Heart right ventricle (tissue), 16 donors: ENCODE measurements around the gene PPP1R3F. TPM values are rescaled to one million over a fixed set of nuclear protein-coding genes. Genes with fewer than 3 reads are reported as not detected.
A peak's percentile ranks its signal among the peaks of the same experiment; 100 is the strongest.
"Not testable (repeated sequence)": the region's sequence is repeated elsewhere in the genome, so short reads cannot be mapped to it uniquely, and the experiment has no call there.

Source experiments
- ATAC-seq, 8 donors: fragments of 200-7000 bp; cut with Tn5 transposase; one replicate each; pipeline ENCODE4 v1.9.1; 2020; ENCODE audit warnings: mild to moderate bottlenecking in 8 of 8, moderate library complexity in 8 of 8, moderate number of reproducible peaks in 1 of 8
- DNase-seq, 2 donors: peaks; one replicate each; pipeline ENCODE4 v3.0.0-alpha.2; 2020
- H3K27ac ChIP-seq, 10 donors: fragments of 200-600 bp; sonication (generic) in 2 of 10; one replicate each; pipeline versions ENCODE4 v1.5.0 to v1.8.0; 2020 to 2022; ENCODE audit warnings: mild to moderate bottlenecking in 3 of 10
- H3K27me3 ChIP-seq, 7 donors: fragments of 200-600 bp; one replicate each; pipeline ENCODE4 v1.8.0; 2021 to 2022; ENCODE audit warnings: mild to moderate bottlenecking in 2 of 7
- H3K36me3 ChIP-seq, 9 donors: fragments of 200-600 bp; sonication (generic) in 1 of 9; one replicate each; pipeline versions ENCODE4 v1.5.0 to v1.8.0; 2020 to 2022; ENCODE audit warnings: mild to moderate bottlenecking in 2 of 9
- H3K4me1 ChIP-seq, 9 donors: fragments of 200-600 bp; sonication (generic) in 1 of 9; one replicate each; pipeline versions ENCODE4 v1.5.0 to v1.8.0; 2020 to 2022; ENCODE audit warnings: mild to moderate bottlenecking in 4 of 9
- H3K4me3 ChIP-seq, 10 donors: fragments of 200-600 bp; sonication (generic) in 2 of 10; one replicate each; pipeline versions ENCODE4 v1.5.0 to v1.8.0; 2020 to 2022; ENCODE audit warnings: mild to moderate bottlenecking in 7 of 10, moderate library complexity in 2 of 10
- H3K9me3 ChIP-seq, 11 donors: fragments of 200-600 bp in 10 of 11; sonication (generic) in 2 of 11; one replicate each; pipeline versions ENCODE4 v1.5.0 to v1.8.0; 2013 to 2022; ENCODE audit warnings: mild to moderate bottlenecking in 2 of 11, control low read depth in 1 of 11, moderate library complexity in 1 of 11
- CTCF ChIP-seq, 9 donors: fragments of 200-600 bp; sonication (generic) in 2 of 9; IDR thresholded peaks; one replicate each; pipeline versions ENCODE4 v1.5.0 to v1.8.0; 2021 to 2022; ENCODE audit warnings: antibody characterized with exemption in 9 of 9, mild to moderate bottlenecking in 5 of 9, moderate library complexity in 1 of 9
- WGBS, 2 donors: extraction: QIAGEN DNeasy Blood & Tissue Kit; methylation state at CpG; one replicate each; pipeline ENCODE4 v1.1.7; 2013; ENCODE audit warnings: inconsistent platforms in 1 of 2; 5-methylcytosine and 5-hydroxymethylcytosine counted together
- intact Hi-C, 10 donors: fragments of 100-400 bp; cut with DNase I; formaldehyde crosslinking; loops; one replicate each; pipeline versions ENCODE4 v1.11.1 to v1.14.2; 2022
- polyA plus RNA-seq, 2 donors: library from polyadenylated mRNA; stranded (reverse); fragments of 200-250 nt; gene quantifications; one replicate each; pipeline ENCODE4 v1.2.3, GENCODE V29; 2013
- total RNA-seq, 10 donors: library from RNA; stranded (reverse); fragmentation: NEBNext Ultra II Directional in 3 of 10; extraction: Animal tissue kit (Norgen Biotek cat#: 25700) in 3 of 10; gene quantifications; one replicate each; pipeline versions ENCODE4 v1.2.1 to v1.2.4, GENCODE V29; 2021 to 2023
- donor health status: Arrhythmogenic right ventricular cardiomyopathy.
- donor health status: ischemic (EF 13 %, LVEDD 7.1; RV severe dilation, severe dysfunction).
- donor health status: healthy with polysubstance abuse.
- donor health status: DM: no; HTN: yes; CAD: no.
- donor health status: DM: no; HTN: no; CAD: no.
- donor health status: ischemic (EF 25% LVEDD 6.9; RV normal size, moderate dysfunction).
- donor health status: ischemic (EF 25% LVEDD 5.7; RV mildly dilated, moderate dysfunction).
- donor health status: healthy.
- donor health status: DM: yes; HTN: yes; CAD: no.
- donor health status: Ischemic cardiomyopathy.
- donor health status: ischemic (EF 35%, LVEDD 5.7; RV mildly dilated, moderate dysfunction).
- donor health status: nonischemic (EF 11% LVEDD 7.7; RV severe dilation, severe dysfunction).
- donor health status: DM: yes; HTN: yes; CAD: no.
- donor health status: PGD.
- donor health status: ischemic (EF 29% LVEDD 5.4; RV normal size, mild dysfunction).
- donor health status: nonischemic (EF 23%, LVEDD 6.1; RV moderate dilation, normal function).

The PPP1R3F gene
- total and polyA plus RNA-seq, 12 donors: 10.8 to 26.0 (median 19.8) TPM

GRCh38 chrX:49310371-49310770 lies 40.8 kb downstream of the PPP1R3F start:
- Histone ChIP-seq H3K36me3 (no peaks in the 10 kb centered on the region), H3K27me3 (no peaks in the 10 kb centered on the region), H3K27ac (no peak overlapping the region), H3K4me3 (peak overlapping the region in 1 of 10 donors; percentile 48), H3K9me3 (no peaks in the 10 kb centered on the region), H3K4me1 (peaks cover 0 to 21% (median 5%) of the 10 kb centered on the region in 9 donors)
- WGBS, 2 donors: 49 to 66% methylated on average over 18 of the region's 18 CpGs
- intact Hi-C loops: no loop called here
- TF ChIP-seq CTCF (IDR thresholded peaks at IDR 0.05): no peak
- ATAC-seq (no peak), DNase-seq (no peak)

GRCh38 chrX:49312176-49312575 lies 42.6 kb downstream of the PPP1R3F start:
- DNase-seq (no peak), ATAC-seq (no peak)
- H3K27me3 ChIP-seq: no peaks in the 10 kb centered on the region
- WGBS, 2 donors: 79 to 82% methylated on average over 2 of the region's 2 CpGs
- H3K4me1 ChIP-seq: peaks cover 0 to 21% (median 5%) of the 10 kb centered on the region in 9 donors
- no peak for TF ChIP-seq CTCF (IDR thresholded peaks at IDR 0.05)
- no peak overlapping the region for H3K4me3 ChIP-seq
- no peaks in the 10 kb centered on the region for H3K36me3 ChIP-seq
- no peak overlapping the region for H3K27ac ChIP-seq
- intact Hi-C loops: no loop called here
- H3K9me3 ChIP-seq: no peaks in the 10 kb centered on the region

GRCh38 chrX:49316085-49316484 lies 46.5 kb downstream of the PPP1R3F start:
- H3K4me1 ChIP-seq: no peaks in the 10 kb centered on the region
- no peaks in the 10 kb centered on the region for H3K27me3 ChIP-seq
- no peak for TF ChIP-seq CTCF (IDR thresholded peaks at IDR 0.05)
- H3K9me3 ChIP-seq: no peaks in the 10 kb centered on the region
- WGBS, 2 donors: 43 to 48% methylated on average over 4 of the region's 4 CpGs
- no peak overlapping the region for H3K27ac ChIP-seq
- intact Hi-C loops: no loop called here
- no peaks in the 10 kb centered on the region for H3K36me3 ChIP-seq
- ATAC-seq (no peak), DNase-seq (no peak)
- H3K4me3 ChIP-seq: no peak overlapping the region

GRCh38 chrX:49321737-49322136 lies 52.1 kb downstream of the PPP1R3F start, which contains the start of gene GAGE12J:
Gene GAGE12J (plus strand): TSS chrX:49322037. CDS start chrX:49323194, 1,157 bp downstream.
- DNase-seq, H3K4me3 ChIP-seq, intact Hi-C loops, ATAC-seq, H3K27ac ChIP-seq, H3K4me1 ChIP-seq, H3K27me3 ChIP-seq, H3K36me3 ChIP-seq, H3K9me3 ChIP-seq: not testable (repeated sequence)
- no CpG with 5 or more reads among the region's 16 CpGs for WGBS, 2 donors

GRCh38 chrX:49322266-49322665 lies 52.7 kb downstream of the PPP1R3F start:
- H3K9me3 ChIP-seq, DNase-seq, H3K27ac ChIP-seq, H3K36me3 ChIP-seq, H3K4me1 ChIP-seq, ATAC-seq, intact Hi-C loops, H3K27me3 ChIP-seq, H3K4me3 ChIP-seq: not testable (repeated sequence)
- no CpG with 5 or more reads among the region's 27 CpGs for WGBS, 2 donors

GRCh38 chrX:49323735-49324134 lies 54.1 kb downstream of the PPP1R3F start:
- H3K27ac ChIP-seq, H3K9me3 ChIP-seq, H3K4me1 ChIP-seq, ATAC-seq, H3K27me3 ChIP-seq, H3K36me3 ChIP-seq, DNase-seq, intact Hi-C loops, H3K4me3 ChIP-seq: not testable (repeated sequence)
- 83% methylated on average over 1 of the region's 7 CpGs; no CpG with 5 or more reads in 1 of the 2 donors for WGBS, 2 donors

- H3K27ac ChIP-seq, H3K27me3 ChIP-seq, H3K4me3 ChIP-seq, H3K9me3 ChIP-seq, DNase-seq, intact Hi-C loops, ATAC-seq, H3K4me1 ChIP-seq, H3K36me3 ChIP-seq: not testable (repeated sequence)
- WGBS, 2 donors: 91 to 95% methylated on average over 3 of the region's 11 CpGs
Observed at GRCh38 chrX:49330421-49330820, 60.8 kb downstream of the PPP1R3F start.

GRCh38 chrX:49331282-49331681 lies 61.7 kb downstream of the PPP1R3F start, which contains the start of gene GAGE13:
Gene GAGE13 (plus strand): TSS chrX:49331582. CDS start chrX:49332738, 1,156 bp downstream.
- H3K36me3 ChIP-seq, H3K27me3 ChIP-seq, H3K4me1 ChIP-seq, H3K4me3 ChIP-seq, intact Hi-C loops, H3K9me3 ChIP-seq, DNase-seq, ATAC-seq, H3K27ac ChIP-seq: not testable (repeated sequence)
- WGBS, 2 donors: no CpG with 5 or more reads among the region's 16 CpGs

GRCh38 chrX:49331841-49332240 lies 62.2 kb downstream of the PPP1R3F start:
- no CpG with 5 or more reads among the region's 26 CpGs for WGBS, 2 donors
- intact Hi-C loops, H3K4me1 ChIP-seq, DNase-seq, ATAC-seq, H3K27me3 ChIP-seq, H3K9me3 ChIP-seq, H3K4me3 ChIP-seq, H3K27ac ChIP-seq, H3K36me3 ChIP-seq: not testable (repeated sequence)
